Activated CD4-positive, CD25-positive, alpha-beta regulatory T cell (primary cell): ENCODE data around the gene AKAP13.

Source experiments
- DNase-seq, 4 experiments: peaks; one replicate each; lab custom pipeline; 2025; lab: John Stamatoyannopoulos, UW

The AKAP13 gene

GRCh38 chr15:85727068-85727467 is 346.7 kb downstream of the AKAP13 start:
- DNase-seq: no peak

- no peak for DNase-seq
Observed at GRCh38 chr15:85730001-85730820, 349.8 kb downstream of the AKAP13 start.

GRCh38 chr15:85733416-85733815 is 353.0 kb downstream of the AKAP13 start:
- no peak for DNase-seq

- no peak for DNase-seq
Observed at GRCh38 chr15:85737061-85737460, 356.7 kb downstream of the AKAP13 start.

GRCh38 chr15:85741021-85741421 is 360.6 kb downstream of the AKAP13 start:
- no peak for DNase-seq

- no peak for DNase-seq
Observed at GRCh38 chr15:85741662-85742061, 361.3 kb downstream of the AKAP13 start.

GRCh38 chr15:85742186-85742821 is 361.9 kb downstream of the AKAP13 start:
- no peak for DNase-seq

GRCh38 chr15:85743392-85744055 is 363.1 kb downstream of the AKAP13 start:
- no peak for DNase-seq

- no peak for DNase-seq
Observed at GRCh38 chr15:85744579-85744978, 364.2 kb downstream of the AKAP13 start.

- DNase-seq: no peak
Observed at GRCh38 chr15:85745023-85745422, 364.6 kb downstream of the AKAP13 start.

GRCh38 chr15:85745525-85746150 is 365.2 kb downstream of the AKAP13 start:
- DNase-seq: no peak

- no peak for DNase-seq
Observed at GRCh38 chr15:85746641-85747040, 366.2 kb downstream of the AKAP13 start.

GRCh38 chr15:85748176-85748575 is 367.8 kb downstream of the AKAP13 start:
- DNase-seq: no peak

GRCh38 chr15:85748729-85749128 is 368.3 kb downstream of the AKAP13 start:
- DNase-seq: no peak

- no peak for DNase-seq
Observed at GRCh38 chr15:85749261-85750151, 369.1 kb downstream of the AKAP13 start.

GRCh38 chr15:85750319-85751290 is 370.2 kb downstream of the AKAP13 start:
- DNase-seq: no peak

GRCh38 chr15:85751291-85752123 is 371.1 kb downstream of the AKAP13 start:
- DNase-seq: no peak

GRCh38 chr15:85752124-85752475 is 371.7 kb downstream of the AKAP13 start:
- no peak for DNase-seq

GRCh38 chr15:85752491-85752961 is 372.1 kb downstream of the AKAP13 start:
- no peak for DNase-seq
